Left renal cortex interstitium (tissue), 4 donors: ENCODE measurements around the gene LLCFC1. TPM values are rescaled to one million over a fixed set of nuclear protein-coding genes. Genes with fewer than 3 reads are reported as not detected.
"Not testable (repeated sequence)": the region's sequence is repeated elsewhere in the genome, so short reads cannot be mapped to it uniquely, and the experiment has no call there.

Source experiments
- DNase-seq, 4 donors: peaks; one replicate each; pipeline ENCODE4 v3.0.0-alpha.2; 2013; ENCODE audit warnings: low read depth in 4 of 4, low spot score in 2 of 4, missing footprints in 1 of 4
- polyA plus RNA-seq, 4 donors: library from polyadenylated mRNA; unstranded; fragments of 120-200 nt; gene quantifications; one replicate each; pipeline ENCODE4 v1.2.1, GENCODE V29; 2013; ENCODE audit not compliant: insufficient read length in 4 of 4

LLCFC1 gene
- polyA plus RNA-seq, 4 donors, result 0.24 to 1.3 (median 0.72) TPM

- DNase-seq, result no peak
These were observed 28.9 kb downstream of the LLCFC1 start for GRCh38 chr7:142968229-142968628.

- DNase-seq, result no peak
These were observed 29.9 kb downstream of the LLCFC1 start for GRCh38 chr7:142969183-142969582.

GRCh38 chr7:142974626-142975025, 35.3 kb downstream of the LLCFC1 start:
- no peak for DNase-seq

- not testable (repeated sequence) for DNase-seq
These were observed 39.1 kb downstream of the LLCFC1 start for GRCh38 chr7:142978402-142978801.

- no peak for DNase-seq
These were observed 44.5 kb downstream of the LLCFC1 start for GRCh38 chr7:142983825-142984224.

- no peak for DNase-seq
These were observed 45.0 kb downstream of the LLCFC1 start for GRCh38 chr7:142984297-142984696.

Other genes starting within 250 kb of the LLCFC1 start
- not detected for gene PRSS1, start 190.0 kb upstream of the LLCFC1 start, polyA plus RNA-seq
- gene PRSS2, start 168.5 kb upstream of the LLCFC1 start, polyA plus RNA-seq, result not detected
- gene EPHB6, start 84.4 kb upstream of the LLCFC1 start, polyA plus RNA-seq, result 10 to 100 TPM; 21.0 to 28.6 (median 25.1) TPM
- gene TRPV6, start 53.7 kb upstream of the LLCFC1 start, polyA plus RNA-seq, result 10 to 100 TPM in 2 of 4 donors, 1 to 10 TPM in 2; 8.4 to 16.5 (median 11.5) TPM
- gene TRPV5, start 5.7 kb upstream of the LLCFC1 start, polyA plus RNA-seq, result 1 to 10 TPM in 2 of 4 donors, under 1 TPM in 2; 0.56 to 2.7 (median 1.3) TPM
- 1 to 10 TPM; 1.6 to 3.8 (median 2.7) TPM for gene KEL, start 22.9 kb downstream of the LLCFC1 start, polyA plus RNA-seq
- gene OR9A2, start 87.6 kb downstream of the LLCFC1 start, polyA plus RNA-seq, result not detected
- gene OR6V1, start 112.9 kb downstream of the LLCFC1 start, polyA plus RNA-seq, result not detected
- not detected for gene PIP, start 192.6 kb downstream of the LLCFC1 start, polyA plus RNA-seq
- gene TAS2R39, start 243.9 kb downstream of the LLCFC1 start, polyA plus RNA-seq, result not detected